COLO668 (cell line): Measurements from ENCODE around the gene PPM1D.
A peak's percentile ranks its signal among the peaks of the same experiment; 100 is the strongest.

Source experiments
- DNase-seq: peaks from one replicate; lab custom pipeline; 2025; ENCODE audit not compliant: unreplicated experiment; lab: John Stamatoyannopoulos, UW

PPM1D gene

DNA sequence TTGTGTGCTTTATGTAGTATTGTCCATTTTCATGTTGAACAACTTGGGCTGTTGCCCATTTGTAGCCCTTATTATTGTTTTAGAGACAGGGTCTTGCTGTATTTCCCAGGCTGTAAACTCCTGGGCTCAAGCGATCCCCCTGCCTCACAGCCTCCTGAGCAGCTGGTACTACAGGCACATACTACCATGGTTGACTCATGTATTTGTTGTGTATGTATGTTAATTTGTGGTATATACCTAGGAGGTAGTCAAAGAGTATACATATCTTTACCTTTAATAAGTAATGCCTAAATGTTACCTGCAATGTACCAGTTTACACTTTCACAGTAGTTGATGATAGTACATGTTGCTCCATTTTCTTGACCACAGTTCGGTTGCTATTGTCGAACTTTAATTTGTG, 18.1 kb downstream of the PPM1D start:
- no peak for DNase-seq

GRCh38 chr17:60618854-60619526, 19.0 kb downstream of the PPM1D start:
- DNase-seq, result no peak

DNA sequence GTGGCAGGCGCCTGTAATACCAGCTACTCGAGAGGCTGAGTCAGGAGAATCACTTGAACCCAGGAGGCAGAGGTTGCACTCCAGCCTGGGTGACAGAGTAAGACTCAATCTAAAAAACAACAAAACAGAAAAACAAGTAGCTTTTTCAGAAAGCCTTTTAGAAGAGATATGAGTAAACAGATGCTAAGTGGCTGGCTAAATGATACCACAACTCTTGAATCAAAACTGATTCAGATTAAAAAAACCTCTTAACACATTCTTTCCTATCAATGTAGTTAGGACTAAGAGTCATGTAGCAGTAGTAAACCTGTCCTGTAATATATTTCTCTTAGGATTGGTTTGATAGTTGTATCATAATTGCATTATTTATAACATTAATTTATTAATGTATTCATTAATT, 23.0 kb downstream of the PPM1D start:
- no peak for DNase-seq

- DNase-seq, result no peak
Measured at GRCh38 chr17:60623415-60623814, 23.4 kb downstream of the PPM1D start.

DNA sequence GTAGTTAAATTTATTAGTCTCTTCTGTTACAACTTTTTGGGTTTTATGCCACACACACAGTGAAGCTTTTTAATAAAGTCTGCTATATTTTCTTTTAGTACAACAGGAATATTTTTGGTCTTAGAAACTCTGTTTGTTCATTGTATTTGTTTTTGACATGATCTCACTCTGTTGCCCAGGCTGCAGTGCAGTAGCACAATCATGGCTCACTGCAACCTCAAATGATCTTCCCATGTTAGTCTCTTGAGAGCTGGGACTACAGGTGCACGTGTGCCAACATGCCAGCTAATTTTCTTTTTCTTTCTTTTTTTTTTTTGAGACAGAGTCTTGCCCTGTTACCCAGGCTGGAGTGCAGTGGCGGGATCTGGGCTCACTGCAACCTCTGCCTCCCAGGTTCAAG, 27.1 kb downstream of the PPM1D start:
- DNase-seq, result no peak

- DNase-seq, result no peak
Measured at GRCh38 chr17:60628252-60628889, 28.4 kb downstream of the PPM1D start.

DNA sequence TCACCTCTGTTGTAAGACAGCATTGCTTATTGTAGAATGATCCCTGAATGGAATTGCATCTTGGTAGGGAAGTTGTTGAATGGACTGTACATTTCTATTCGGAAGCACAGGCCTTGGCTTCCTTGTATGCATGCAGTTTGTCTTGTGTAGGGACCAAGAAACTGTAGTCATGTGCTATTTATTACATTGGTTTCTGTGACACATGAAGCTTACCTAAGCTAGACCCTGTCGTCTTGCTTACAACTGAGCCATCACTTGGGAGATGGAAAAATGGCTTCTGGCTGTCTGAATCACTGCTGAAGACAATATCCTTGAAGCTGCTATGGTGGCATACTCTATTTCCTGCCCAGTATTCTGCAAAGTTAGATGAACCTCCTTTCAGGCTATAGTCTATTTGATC, 29.1 kb downstream of the PPM1D start:
- DNase-seq, result no peak

DNA sequence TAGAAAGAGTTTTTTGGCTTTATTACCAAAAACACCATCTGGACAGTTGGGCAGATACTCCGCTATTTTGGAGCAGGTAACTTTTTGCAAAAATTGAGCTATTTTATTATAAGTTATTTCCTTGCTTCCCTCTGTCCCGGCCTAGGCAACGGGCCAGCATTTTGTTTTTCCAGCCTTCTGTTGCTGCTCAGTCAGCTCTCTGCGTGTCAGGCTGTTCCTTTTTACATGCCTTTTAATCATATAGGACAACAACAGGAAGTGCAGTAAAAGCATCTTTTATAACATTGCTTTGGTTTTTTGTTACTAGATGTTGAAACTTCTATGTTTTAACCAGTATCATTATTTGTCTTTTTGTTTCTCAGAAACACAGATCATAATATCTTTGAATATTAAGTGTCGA, 30.4 kb downstream of the PPM1D start:
- DNase-seq, result no peak

- DNase-seq, result no peak
Measured at GRCh38 chr17:60631119-60631518, 31.1 kb downstream of the PPM1D start.

DNA sequence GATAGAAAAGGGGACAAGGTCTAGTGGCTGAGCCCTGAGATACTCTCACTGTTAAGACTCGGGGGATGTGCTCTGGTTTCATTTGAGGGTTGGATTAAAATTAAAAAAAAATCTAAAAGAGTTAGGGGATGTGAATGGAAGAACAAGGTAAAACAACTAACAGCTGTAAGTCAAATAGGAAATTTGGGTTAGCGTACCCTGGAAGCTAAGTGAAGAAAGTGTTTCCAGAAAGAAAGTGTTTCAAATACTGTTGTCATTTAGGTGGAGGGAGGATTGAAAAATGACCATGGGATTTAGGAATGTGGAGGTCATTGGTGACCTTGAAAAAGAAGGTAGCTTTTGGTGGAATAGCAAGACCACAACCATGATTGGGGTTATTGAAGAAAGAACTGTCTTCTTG, 37.7 kb downstream of the PPM1D start:
- no peak for DNase-seq

DNA sequence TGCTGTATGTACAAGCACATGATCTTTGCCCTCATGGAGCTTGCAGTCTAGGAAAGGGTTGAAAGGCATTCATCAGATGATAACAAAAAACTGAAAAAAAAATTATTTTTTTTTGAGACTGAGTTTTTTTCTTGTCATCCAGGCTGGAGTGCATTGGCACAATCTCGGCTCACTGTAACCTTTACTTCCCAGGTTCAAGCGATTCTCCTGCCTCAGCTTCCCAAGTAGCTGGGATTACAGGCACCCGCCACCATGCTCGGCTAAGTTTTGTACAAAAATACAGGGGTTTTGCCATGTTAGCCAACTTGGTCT, 39.0 kb downstream of the PPM1D start:
- no peak for DNase-seq

DNA sequence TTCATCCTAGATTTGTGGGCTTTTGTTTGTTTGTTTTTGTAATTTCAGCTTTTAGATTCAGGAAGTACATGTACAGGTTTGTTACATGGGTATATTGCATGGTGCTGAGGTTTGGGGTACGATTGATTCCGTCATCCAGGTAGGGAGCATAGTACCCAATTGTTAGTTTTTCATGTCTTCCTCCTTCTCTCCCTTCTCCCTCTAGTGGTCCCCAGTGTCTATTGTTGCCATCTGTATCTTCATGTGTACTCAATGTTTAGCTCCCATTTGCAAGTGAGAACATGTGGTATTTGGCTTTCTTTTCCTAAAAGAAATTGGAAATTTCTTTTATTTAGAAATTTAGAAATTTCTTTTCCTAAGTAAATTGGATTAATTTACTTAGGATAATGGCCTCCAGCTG, 40.5 kb downstream of the PPM1D start:
- no peak for DNase-seq

GRCh38 chr17:60641126-60641525, 41.1 kb downstream of the PPM1D start:
- no peak for DNase-seq

DNA sequence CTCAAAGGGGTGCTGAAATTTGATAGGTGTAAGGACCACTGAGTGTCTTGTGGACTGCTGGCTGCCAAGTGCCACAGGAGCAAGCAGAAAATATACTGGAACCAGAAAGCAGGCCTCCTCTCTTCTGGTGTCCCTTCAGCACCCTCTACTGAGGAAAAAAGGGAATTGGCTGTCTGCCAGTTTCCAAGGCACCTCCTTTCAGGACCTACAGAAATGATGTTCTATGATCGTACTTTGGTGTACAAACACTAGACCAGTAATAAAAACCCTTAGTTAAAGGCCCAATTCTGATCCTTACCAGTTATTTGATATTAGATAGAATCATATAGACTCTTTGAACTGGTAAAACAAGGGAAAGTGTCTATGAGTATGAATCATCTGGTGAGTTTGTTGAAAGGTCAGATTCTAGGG, 41.8 kb downstream of the PPM1D start:
- DNase-seq, result peak; percentile 52

DNA sequence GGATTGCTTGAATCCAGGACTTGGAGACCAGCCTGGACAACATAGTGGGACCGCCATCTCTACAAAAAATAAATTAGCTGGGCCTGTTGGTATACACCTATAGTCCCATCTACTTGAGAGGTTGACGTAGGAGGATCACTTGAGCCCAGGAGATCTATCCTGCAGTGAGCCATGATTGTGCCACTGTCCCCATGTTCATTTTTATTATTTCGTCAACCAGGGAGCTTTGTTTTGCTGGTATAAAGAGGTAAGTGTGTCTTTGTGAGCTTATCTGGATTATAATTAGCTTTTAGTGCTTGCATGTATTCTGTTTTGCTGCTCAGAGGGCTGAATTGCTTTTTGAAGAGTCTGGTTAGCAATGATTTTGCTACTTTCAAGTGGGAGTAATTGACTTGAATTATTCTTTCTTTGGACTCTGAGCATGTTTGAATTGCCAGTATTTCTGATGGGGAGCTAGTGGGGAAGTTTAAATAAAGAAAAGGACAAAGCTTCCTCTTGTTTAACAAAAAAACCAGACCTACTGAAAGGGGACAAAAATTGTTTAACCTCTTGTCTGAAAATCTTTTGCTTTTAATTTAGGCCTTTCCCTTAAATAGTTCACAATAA, 46.0 kb downstream of the PPM1D start:
- DNase-seq, result no peak

DNA sequence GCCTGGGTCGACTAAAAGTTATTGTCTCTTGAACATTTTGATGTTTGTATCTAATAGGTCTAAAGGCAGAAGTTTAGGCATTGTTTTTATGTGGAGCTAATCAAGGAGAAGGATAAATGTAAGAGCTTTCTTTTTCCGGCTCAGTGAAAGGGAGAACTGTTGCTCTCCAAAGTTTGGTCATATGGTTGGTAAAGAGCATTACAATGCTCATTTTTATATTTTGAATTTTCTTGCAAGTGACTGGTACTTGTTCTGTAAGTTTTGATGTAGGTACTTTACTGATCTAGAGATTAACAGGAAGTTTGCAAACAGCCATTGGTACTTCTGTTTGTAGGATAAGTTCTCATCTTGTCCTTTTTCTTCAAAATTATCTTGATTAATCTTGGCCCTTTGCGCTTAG, 46.7 kb downstream of the PPM1D start:
- no peak for DNase-seq

- no peak for DNase-seq
Measured at GRCh38 chr17:60647705-60648104, 47.7 kb downstream of the PPM1D start.

DNA sequence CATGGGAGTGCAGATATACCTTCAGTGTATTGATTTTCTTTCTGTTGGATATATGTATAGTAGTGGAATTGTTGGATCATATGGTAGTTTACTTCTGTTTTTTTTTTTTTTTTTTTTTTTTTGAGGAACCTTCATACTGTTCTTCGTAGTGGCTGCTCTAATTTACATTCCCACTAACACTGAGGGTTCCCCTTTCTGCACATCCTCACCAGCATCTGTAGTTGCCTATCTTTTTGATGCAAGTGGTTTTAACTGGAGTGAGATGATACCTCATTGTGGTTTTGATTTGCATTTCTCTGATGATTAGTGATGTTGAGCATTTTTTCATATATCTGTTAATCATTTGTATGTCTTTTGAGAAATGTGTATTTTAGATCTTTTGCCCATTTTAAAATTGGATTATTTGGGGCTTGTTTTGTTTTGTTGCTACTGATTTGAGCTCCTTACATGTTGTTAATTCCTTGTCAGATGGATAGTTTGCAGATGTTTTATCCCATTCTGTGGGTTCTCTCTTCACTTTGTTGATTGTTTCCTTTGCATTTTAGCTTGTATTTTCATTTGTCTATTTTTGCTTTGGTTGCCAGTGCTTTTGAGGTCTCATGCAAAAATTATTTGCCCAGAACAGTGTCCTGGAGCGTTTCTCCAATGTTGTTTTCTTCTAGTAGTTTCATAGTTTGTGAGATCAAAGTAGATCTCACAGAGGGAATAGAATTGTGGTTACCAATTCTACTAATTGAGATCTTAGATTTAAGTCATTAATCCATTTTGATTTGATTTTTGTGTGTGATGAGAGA, 52.7 kb downstream of the PPM1D start:
- no peak for DNase-seq

GRCh38 chr17:60653569-60653968, 53.6 kb downstream of the PPM1D start:
- no peak for DNase-seq

DNA sequence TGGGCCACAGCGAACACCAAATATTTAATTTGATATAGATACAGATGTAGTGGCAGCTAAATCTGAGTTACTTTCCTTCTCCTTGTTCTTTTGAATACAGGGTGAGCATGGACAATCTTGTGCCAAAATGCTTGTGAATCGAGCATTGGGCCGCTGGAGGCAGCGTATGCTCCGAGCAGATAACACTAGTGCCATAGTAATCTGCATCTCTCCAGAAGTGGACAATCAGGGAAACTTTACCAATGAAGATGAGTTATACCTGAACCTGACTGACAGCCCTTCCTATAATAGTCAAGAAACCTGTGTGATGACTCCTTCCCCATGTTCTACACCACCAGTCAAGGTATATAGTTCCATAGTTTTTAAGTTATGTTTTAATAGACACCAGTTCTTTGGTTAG, 56.5 kb downstream of the PPM1D start:
- DNase-seq, result no peak

GRCh38 chr17:60659156-60659555, 59.2 kb downstream of the PPM1D start:
- no peak for DNase-seq

DNA sequence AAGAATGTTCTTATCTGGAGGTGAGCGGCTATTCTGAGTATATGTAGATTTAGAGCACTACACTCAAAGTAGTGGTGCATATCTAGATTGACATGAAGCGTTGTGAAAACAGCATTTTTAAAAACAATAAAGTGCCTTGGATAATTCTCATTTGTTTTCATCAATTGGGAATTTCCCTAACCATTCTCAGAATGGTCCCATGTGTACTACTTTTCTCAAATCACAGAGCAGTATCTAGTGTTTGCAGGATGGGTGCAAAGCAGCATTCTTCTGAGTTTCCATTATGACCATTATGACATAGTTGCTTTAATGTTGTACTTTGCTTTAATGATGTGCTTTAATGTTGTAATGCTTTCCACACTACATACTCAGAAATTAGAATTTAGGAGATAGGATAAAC, 61.5 kb downstream of the PPM1D start:
- DNase-seq, result no peak
